ENCODE measurements around the gene MOGAT2.

DNA sequence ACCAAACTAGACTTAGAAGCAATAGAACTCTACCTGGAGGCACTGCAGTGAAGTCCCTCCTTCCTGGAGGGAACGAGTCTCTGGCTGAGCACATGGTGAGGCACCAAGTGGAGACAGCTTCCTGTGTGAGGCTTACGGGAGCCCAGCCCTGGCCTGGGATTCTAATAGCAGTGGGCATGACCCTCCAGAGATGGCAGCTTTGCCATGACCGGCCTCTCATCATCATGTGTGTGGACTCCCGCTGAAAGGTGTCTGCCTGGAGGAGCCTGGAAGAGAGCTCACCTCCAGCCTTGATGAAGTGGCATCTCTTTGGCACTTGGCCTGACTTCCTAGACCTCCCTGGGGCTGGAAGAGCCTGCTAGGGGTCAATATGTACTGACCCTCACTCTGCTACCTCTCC is 58.9 kb downstream of the MOGAT2 start:
- TF ChIP-seq TAF1 (IDR thresholded peaks at IDR 0.05; ENCODE audit: borderline replicate concordance, insufficient read depth, low read length) (no peak), SIN3A (IDR thresholded peaks at IDR 0.05; ENCODE audit: borderline replicate concordance, insufficient read depth, low read length) (no peak), FOXP2 (optimal IDR thresholded peaks at IDR 0.05; ENCODE audit: borderline replicate concordance, extremely low read depth, extremely low read length, insufficient read depth) (no peak), POLR2AphosphoS5 (IDR thresholded peaks at IDR 0.05; ENCODE audit: low read depth, low read length) (no peak)
- TF ChIP-seq, protein P1, sequence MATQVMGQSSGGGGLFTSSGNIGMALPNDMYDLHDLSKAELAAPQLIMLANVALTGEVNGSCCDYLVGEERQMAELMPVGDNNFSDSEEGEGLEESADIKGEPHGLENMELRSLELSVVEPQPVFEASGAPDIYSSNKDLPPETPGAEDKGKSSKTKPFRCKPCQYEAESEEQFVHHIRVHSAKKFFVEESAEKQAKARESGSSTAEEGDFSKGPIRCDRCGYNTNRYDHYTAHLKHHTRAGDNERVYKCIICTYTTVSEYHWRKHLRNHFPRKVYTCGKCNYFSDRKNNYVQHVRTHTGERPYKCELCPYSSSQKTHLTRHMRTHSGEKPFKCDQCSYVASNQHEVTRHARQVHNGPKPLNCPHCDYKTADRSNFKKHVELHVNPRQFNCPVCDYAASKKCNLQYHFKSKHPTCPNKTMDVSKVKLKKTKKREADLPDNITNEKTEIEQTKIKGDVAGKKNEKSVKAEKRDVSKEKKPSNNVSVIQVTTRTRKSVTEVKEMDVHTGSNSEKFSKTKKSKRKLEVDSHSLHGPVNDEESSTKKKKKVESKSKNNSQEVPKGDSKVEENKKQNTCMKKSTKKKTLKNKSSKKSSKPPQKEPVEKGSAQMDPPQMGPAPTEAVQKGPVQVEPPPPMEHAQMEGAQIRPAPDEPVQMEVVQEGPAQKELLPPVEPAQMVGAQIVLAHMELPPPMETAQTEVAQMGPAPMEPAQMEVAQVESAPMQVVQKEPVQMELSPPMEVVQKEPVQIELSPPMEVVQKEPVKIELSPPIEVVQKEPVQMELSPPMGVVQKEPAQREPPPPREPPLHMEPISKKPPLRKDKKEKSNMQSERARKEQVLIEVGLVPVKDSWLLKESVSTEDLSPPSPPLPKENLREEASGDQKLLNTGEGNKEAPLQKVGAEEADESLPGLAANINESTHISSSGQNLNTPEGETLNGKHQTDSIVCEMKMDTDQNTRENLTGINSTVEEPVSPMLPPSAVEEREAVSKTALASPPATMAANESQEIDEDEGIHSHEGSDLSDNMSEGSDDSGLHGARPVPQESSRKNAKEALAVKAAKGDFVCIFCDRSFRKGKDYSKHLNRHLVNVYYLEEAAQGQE (IDR thresholded peaks at IDR 0.05; ENCODE audit: insufficient read depth in 1 of 2, low read depth in 2 of 2, low read length in 2 of 2), result no peak

Data from PFSK-1 (cell line).